MCF 10A (cell line): ENCODE data around the gene FOXL2. TPM values are rescaled to one million over a fixed set of nuclear protein-coding genes. Genes with fewer than 3 reads are reported as not detected.
A peak's percentile ranks its signal among the peaks of the same experiment; 100 is the strongest.

Experiments
- BruUV-seq: library from RNA; stranded (reverse); fragments of 400-500 nt; replicated peaks from 2 replicates; lab custom pipeline; 2021; lab: Mats Ljungman, UMichigan
- CTCF ChIA-PET: fragments of 300-600 bp; sonication (Branson Sonifier 250); formaldehyde crosslinking; extraction: SDS; loops from one replicate; lab custom pipeline; 2021; ENCODE audit warnings: antibody characterized with exemption, inconsistent platforms; lab: Yijun Ruan, JAX
- POLR2A ChIA-PET: fragments of 300-600, 350-650 bp; sonication (Branson Sonifier 250); formaldehyde crosslinking; extraction: SDS; loops from one replicate; lab custom pipeline; 2020; ENCODE audit warnings: antibody characterized with exemption, inconsistent platforms; lab: Yijun Ruan, JAX
- DNase-seq: peaks from one replicate; pipeline ENCODE4 v3.0.0-alpha.2; 2018; ENCODE audit not compliant: unreplicated experiment
- H3K27ac Mint-ChIP-seq: one replicate; pipeline ENCODE4 v1.8.0; 2022; ENCODE audit warnings: mild to moderate bottlenecking, low read depth, mixed read lengths; ENCODE audit not compliant: unreplicated experiment
- H3K27me3 Mint-ChIP-seq: one replicate; pipeline ENCODE4 v1.8.0; 2022; ENCODE audit warnings: mixed read lengths; ENCODE audit not compliant: insufficient read depth, unreplicated experiment
- H3K36me3 Mint-ChIP-seq: one replicate; pipeline ENCODE4 v1.8.0; 2022; ENCODE audit warnings: mild to moderate bottlenecking, moderate library complexity, mixed read lengths; ENCODE audit not compliant: insufficient read depth, unreplicated experiment
- H3K4me1 Mint-ChIP-seq: one replicate; pipeline ENCODE4 v1.8.0; 2022; ENCODE audit warnings: mixed read lengths; ENCODE audit not compliant: insufficient read depth, unreplicated experiment
- H3K4me3 Mint-ChIP-seq: one replicate; pipeline ENCODE4 v1.8.0; 2022; ENCODE audit warnings: mild to moderate bottlenecking, moderate library complexity, mixed read lengths; ENCODE audit not compliant: unreplicated experiment
- H3K9me3 Mint-ChIP-seq: one replicate; pipeline ENCODE4 v1.8.0; 2022; ENCODE audit warnings: mixed read lengths; ENCODE audit not compliant: unreplicated experiment
- CTCF ChIP-seq: fragments of 200-600 bp; IDR thresholded peaks from one replicate; pipeline ENCODE4 v1.8.0; 2022; ENCODE audit warnings: antibody characterized with exemption, mild to moderate bottlenecking; ENCODE audit not compliant: unreplicated experiment
- intact Hi-C: fragments of 100-400 bp; cut with micrococcal nuclease; formaldehyde crosslinking; loops from 2 replicates; pipeline ENCODE4 v1.14.1; 2022
- total RNA-seq: library from RNA; stranded (reverse); gene quantifications from 2 replicates; pipeline ENCODE4 v1.2.3, GENCODE V29; 2022

Gene FOXL2
- total RNA-seq, 1 experiment from 2014 or later: 0.30 TPM

DNA sequence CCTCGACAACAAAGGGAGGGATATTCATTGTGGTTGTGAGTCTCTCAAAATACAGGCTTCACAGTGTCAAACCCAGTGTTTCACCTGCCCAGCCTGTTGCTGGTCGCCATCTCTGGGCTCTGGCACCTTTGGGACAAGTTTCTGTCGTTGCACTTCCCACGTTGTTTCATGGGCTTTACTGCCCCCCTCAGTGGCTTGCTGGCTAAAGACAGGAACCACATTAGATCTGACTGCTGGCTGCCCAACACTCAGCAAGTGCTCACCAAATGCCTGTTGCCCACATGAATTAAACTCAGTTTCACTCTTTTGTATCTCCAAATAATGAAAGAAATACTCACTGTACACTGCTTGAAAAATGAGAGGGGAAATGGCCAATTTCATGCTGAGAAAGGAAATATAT is 27.6 kb downstream of the FOXL2 start:
- peaks cover 10% of the 10 kb centered on the region for H3K36me3 Mint-ChIP-seq
- H3K27ac Mint-ChIP-seq: no peak overlapping the region
- intact Hi-C loops: loop anchor here (5.0 to 10.0 kb wide), 2 partner anchors 145 to 427 kb away; no protein-coding TSS in a partner anchor
- TF ChIP-seq CTCF: no peak
- no peaks in the 10 kb centered on the region for H3K27me3 Mint-ChIP-seq
- H3K4me1 Mint-ChIP-seq: peaks cover 23% of the 10 kb centered on the region
- H3K4me3 Mint-ChIP-seq: no peak overlapping the region
- BruUV-seq: no TSS peak
- no peaks in the 10 kb centered on the region for H3K9me3 Mint-ChIP-seq
- CTCF ChIA-PET: interaction anchor here (1.1 to 13.9 kb wide), 4 partner anchors 15 to 502 kb away, joined by 3 to 364 read pairs (median 60); partner anchors contain the start of gene CEP70
- POLR2A ChIA-PET: interaction anchor here (4.5 kb wide), 1 partner anchor 325 kb away, joined by 62 read pairs; the partner anchor contains the start of gene CEP70
- no peak for DNase-seq

DNA sequence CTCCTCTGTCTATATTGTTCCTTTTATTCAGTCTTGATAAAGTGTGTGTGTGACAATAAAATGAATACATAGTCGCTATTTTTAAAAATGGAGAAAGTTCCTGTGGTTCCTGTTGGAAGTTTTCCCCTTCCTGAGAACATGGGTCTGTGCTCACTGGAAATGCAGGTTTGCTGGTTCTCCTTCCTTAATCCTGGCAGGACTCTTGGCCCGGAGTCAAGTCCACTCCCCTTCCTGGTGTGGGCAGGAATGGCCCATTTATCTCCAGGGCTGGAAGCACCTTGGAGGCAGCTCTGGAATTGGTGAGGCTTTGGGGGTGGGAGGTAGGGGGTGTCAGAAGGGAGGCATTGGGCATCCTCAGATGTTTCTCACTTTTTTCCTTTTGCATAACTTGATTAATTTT is 30.1 kb downstream of the FOXL2 start:
- H3K27me3 Mint-ChIP-seq: no peaks in the 10 kb centered on the region
- intact Hi-C loops: loop anchor here (1.0 to 10.0 kb wide), 3 partner anchors 142 to 438 kb away; no protein-coding TSS in a partner anchor
- no peak for TF ChIP-seq CTCF
- H3K27ac Mint-ChIP-seq: no peak overlapping the region
- no TSS peak for BruUV-seq
- POLR2A ChIA-PET: interaction anchor here (0.6 to 4.5 kb wide), 11 partner anchors 35 to 325 kb away, joined by 3 to 62 read pairs (median 7); partner anchors contain the start of genes CEP70 and PIK3CB
- H3K4me3 Mint-ChIP-seq: peak overlapping the region; percentile 19
- peak; percentile 68 for DNase-seq
- H3K4me1 Mint-ChIP-seq: peaks cover 13% of the 10 kb centered on the region
- no peaks in the 10 kb centered on the region for H3K9me3 Mint-ChIP-seq
- CTCF ChIA-PET: interaction anchor here (0.5 to 13.9 kb wide), 57 partner anchors 7 to 703 kb away, joined by 3 to 364 read pairs (median 7); partner anchors contain the start of genes CEP70, FAIM and PIK3CB
- peaks cover 5% of the 10 kb centered on the region for H3K36me3 Mint-ChIP-seq

- BruUV-seq: no TSS peak
- no peaks in the 10 kb centered on the region for H3K27me3 Mint-ChIP-seq
- intact Hi-C loops: loop anchor here (1.0 to 10.0 kb wide), 6 partner anchors 82 to 436 kb away; partner anchors contain the start of genes CEP70 and PIK3CB
- H3K27ac Mint-ChIP-seq: peak overlapping the region; percentile 76
- peak overlapping the region; percentile 85 for H3K4me3 Mint-ChIP-seq
- DNase-seq: peak; percentile 91
- no peaks in the 10 kb centered on the region for H3K9me3 Mint-ChIP-seq
- peak; percentile 94 for TF ChIP-seq CTCF
- H3K36me3 Mint-ChIP-seq: peaks cover 5% of the 10 kb centered on the region
- peaks cover 6% of the 10 kb centered on the region for H3K4me1 Mint-ChIP-seq
- CTCF ChIA-PET: interaction anchor here (0.5 to 13.9 kb wide), 136 partner anchors 8 to 868 kb away, joined by 3 to 364 read pairs (median 5); partner anchors contain the start of genes CEP70, FAIM and PIK3CB
- POLR2A ChIA-PET: interaction anchor here (0.6 to 4.5 kb wide), 23 partner anchors 34 to 726 kb away, joined by 3 to 62 read pairs (median 5); partner anchors contain the start of genes CEP70 and PIK3CB
Observed at GRCh38 chr3:138915503-138916498, 31.1 kb downstream of the FOXL2 start.
